Naive thymus-derived CD8-positive, alpha-beta T cell (primary cell): ENCODE measurements around the gene B4GALT5. TPM values are rescaled to one million over a fixed set of nuclear protein-coding genes. Genes with fewer than 3 reads are reported as not detected.

Source experiments
- ATAC-seq, 2 donors: fragments of 150-1000 bp; cut with Tn5 transposase in 1 of 2; sonication (Bioruptor Pico), chemical (Tn5 transposase) in 1 of 2; 1 replicate in 1 of 2; 2 replicates in 1 of 2; pipeline ENCODE4 v1.10.0; 2021; ENCODE audit warnings: mild to moderate bottlenecking in 2 of 2, moderate library complexity in 2 of 2
- POLR2A ChIA-PET: fragments of 350-600 bp; sonication (Branson Sonifier 250); formaldehyde crosslinking; loops from one replicate; lab custom pipeline; 2021; ENCODE audit warnings: antibody characterized with exemption; lab: Charles Lee
- DNase-seq, 10 donors: peaks; one replicate each; pipeline versions ENCODE4 v3.0.0 to v3.0.0-alpha.2; 2020 to 2022
- H3K27ac Mint-ChIP-seq, 10 donors: one replicate each; pipeline ENCODE4 v1.8.0; 2020 to 2022; ENCODE audit warnings: mild to moderate bottlenecking in 10 of 10, mixed read lengths in 10 of 10, moderate library complexity in 4 of 10, inconsistent platforms in 1 of 10
- H3K27me3 Mint-ChIP-seq, 5 donors: one replicate each; pipeline ENCODE4 v1.8.0; 2021 to 2022; ENCODE audit warnings: mixed read lengths in 5 of 5
- H3K36me3 Mint-ChIP-seq, 3 donors: one replicate each; pipeline ENCODE4 v1.8.0; 2020 to 2022; ENCODE audit warnings: mixed read lengths in 3 of 3, mild to moderate bottlenecking in 2 of 3, inconsistent platforms in 1 of 3
- H3K4me1 Mint-ChIP-seq, 4 donors: one replicate each; pipeline ENCODE4 v1.8.0; 2021 to 2022; ENCODE audit warnings: mixed read lengths in 4 of 4
- H3K4me3 Mint-ChIP-seq, 10 donors: one replicate each; pipeline ENCODE4 v1.8.0; 2020 to 2022; ENCODE audit warnings: mild to moderate bottlenecking in 10 of 10, mixed read lengths in 10 of 10, moderate library complexity in 6 of 10, inconsistent platforms in 1 of 10
- H3K9me3 Mint-ChIP-seq, 9 donors: one replicate each; pipeline ENCODE4 v1.8.0; 2020 to 2022; ENCODE audit warnings: mixed read lengths in 9 of 9, mild to moderate bottlenecking in 3 of 9, inconsistent platforms in 1 of 9, moderate library complexity in 1 of 9
- polyA plus RNA-seq, 3 donors: library from polyadenylated mRNA; unstranded; fragments of 300-500 nt; fragmentation: Illumina TruSeq; gene quantifications; one replicate each; pipeline ENCODE4 v1.2.3, GENCODE V29; 2021
- total RNA-seq, 8 experiments: library from RNA in 2 of 8; stranded (reverse) in 2 of 8; gene quantifications; one replicate each; pipeline ENCODE4 v1.2.3 and lab custom pipeline; 2021 to 2026

Gene B4GALT5
- total and polyA plus RNA-seq, 5 experiments from 2014 or later = 0.34 to 6.8 (median 1.4) TPM

- Mint-ChIP-seq H3K27me3 (peaks cover 0 to 41% (median 16%) of the 10 kb centered on the region in 5 donors), H3K4me1 (peaks cover 0 to 40% (median 9%) of the 10 kb centered on the region in 4 donors), H3K36me3 (no peaks in the 10 kb centered on the region), H3K27ac (peak overlapping the region in 3 of 10 donors; percentile 56 to 81 (median 65)), H3K9me3 (no peaks in the 10 kb centered on the region), H3K4me3 (peak overlapping the region in 3 of 10 donors; percentile 17 to 76 (median 49))
- ATAC-seq (no peak), DNase-seq (no peak)
- POLR2A ChIA-PET = no interaction called here
Measured at GRCh38 chr20:49595811-49596561, 117.7 kb downstream of the B4GALT5 start.

GRCh38 chr20:49595346-49595745 is 118.3 kb downstream of the B4GALT5 start:
- Mint-ChIP-seq H3K27ac (peak overlapping the region in 5 of 10 donors; percentile 16 to 81 (median 65)), H3K4me1 (peaks cover 0 to 42% (median 10%) of the 10 kb centered on the region in 4 donors), H3K27me3 (peaks cover 0 to 37% (median 16%) of the 10 kb centered on the region in 5 donors), H3K36me3 (no peaks in the 10 kb centered on the region), H3K4me3 (peak overlapping the region in 3 of 10 donors; percentile 19 to 76 (median 49)), H3K9me3 (no peaks in the 10 kb centered on the region)
- ATAC-seq (no peak), DNase-seq (no peak)
- POLR2A ChIA-PET = no interaction called here

- Mint-ChIP-seq H3K4me1 (peaks cover 0 to 46% (median 12%) of the 10 kb centered on the region in 4 donors), H3K4me3 (peak overlapping the region in 2 of 10 donors; percentile 19 to 76), H3K27me3 (peaks cover 0 to 33% (median 16%) of the 10 kb centered on the region in 5 donors), H3K27ac (peak overlapping the region in 3 of 10 donors; percentile 56 to 69 (median 65)), H3K36me3 (no peaks in the 10 kb centered on the region), H3K9me3 (peaks cover 0 to 4% (median 0%) of the 10 kb centered on the region in 9 donors)
- ATAC-seq (no peak), DNase-seq (no peak)
- POLR2A ChIA-PET = no interaction called here
Measured at GRCh38 chr20:49594931-49595315, 118.8 kb downstream of the B4GALT5 start.

GRCh38 chr20:49594143-49594930 is 119.3 kb downstream of the B4GALT5 start:
- Mint-ChIP-seq H3K36me3 (no peaks in the 10 kb centered on the region), H3K9me3 (peaks cover 0 to 6% (median 0%) of the 10 kb centered on the region in 9 donors), H3K27me3 (peaks cover 0 to 32% (median 16%) of the 10 kb centered on the region in 5 donors), H3K27ac (peak overlapping the region in 5 of 10 donors; percentile 5 to 65 (median 27)), H3K4me1 (peaks cover 0 to 46% (median 12%) of the 10 kb centered on the region in 4 donors), H3K4me3 (peak overlapping the region in 2 of 10 donors; percentile 16 to 58)
- POLR2A ChIA-PET = no interaction called here
- ATAC-seq = no peak
- DNase-seq = no peak

GRCh38 chr20:49593466-49594142 is 120.1 kb downstream of the B4GALT5 start:
- POLR2A ChIA-PET = no interaction called here
- ATAC-seq = no peak
- Mint-ChIP-seq H3K4me1 (peaks cover 0 to 46% (median 12%) of the 10 kb centered on the region in 4 donors), H3K27ac (peak overlapping the region in 4 of 10 donors; percentile 5 to 69 (median 38)), H3K4me3 (peak overlapping the region in 2 of 10 donors; percentile 15 to 16), H3K27me3 (peaks cover 0 to 32% (median 16%) of the 10 kb centered on the region in 5 donors), H3K9me3 (peaks cover 0 to 6% (median 0%) of the 10 kb centered on the region in 9 donors), H3K36me3 (no peaks in the 10 kb centered on the region)
- DNase-seq = no peak

GRCh38 chr20:49592120-49592519 is 121.6 kb downstream of the B4GALT5 start:
- Mint-ChIP-seq H3K4me1 (peaks cover 0 to 46% (median 12%) of the 10 kb centered on the region in 4 donors), H3K27me3 (peaks cover 0 to 32% (median 16%) of the 10 kb centered on the region in 5 donors), H3K36me3 (no peaks in the 10 kb centered on the region), H3K4me3 (no peak overlapping the region), H3K9me3 (peaks cover 0 to 6% (median 0%) of the 10 kb centered on the region in 9 donors), H3K27ac (peak overlapping the region in 2 of 10 donors; percentile 30 to 69)
- DNase-seq = no peak
- POLR2A ChIA-PET = no interaction called here
- ATAC-seq = no peak

GRCh38 chr20:49591217-49591865 is 122.3 kb downstream of the B4GALT5 start:
- no peak for ATAC-seq
- no peak for DNase-seq
- POLR2A ChIA-PET = no interaction called here
- Mint-ChIP-seq H3K36me3 (no peaks in the 10 kb centered on the region), H3K4me1 (peaks cover 0 to 44% (median 12%) of the 10 kb centered on the region in 4 donors), H3K9me3 (peaks cover 0 to 6% (median 0%) of the 10 kb centered on the region in 9 donors), H3K27me3 (peaks cover 0 to 32% (median 16%) of the 10 kb centered on the region in 5 donors), H3K27ac (peak overlapping the region in 3 of 10 donors; percentile 30 to 63 (median 57)), H3K4me3 (no peak overlapping the region)

GRCh38 chr20:49590163-49591017 is 123.3 kb downstream of the B4GALT5 start:
- POLR2A ChIA-PET = no interaction called here
- peaks cover 0 to 6% (median 0%) of the 10 kb centered on the region in 9 donors for H3K9me3 Mint-ChIP-seq
- no peaks in the 10 kb centered on the region for H3K36me3 Mint-ChIP-seq

GRCh38 chr20:49589747-49590146 is 123.9 kb downstream of the B4GALT5 start:
- H3K4me3 Mint-ChIP-seq = no peak overlapping the region
- POLR2A ChIA-PET = no interaction called here

More at GRCh38 chr20:49590163-49591017, 123.3 kb downstream of the B4GALT5 start:
- H3K4me1 Mint-ChIP-seq = peaks cover 0 to 37% (median 11%) of the 10 kb centered on the region in 4 donors
- ATAC-seq = no peak
- no peak overlapping the region for H3K4me3 Mint-ChIP-seq
- H3K27me3 Mint-ChIP-seq = peaks cover 0 to 36% (median 17%) of the 10 kb centered on the region in 5 donors
- DNase-seq = no peak
- peak overlapping the region in 1 of 10 donors; percentile 51 for H3K27ac Mint-ChIP-seq

GRCh38 chr20:49587111-49587570 is 126.5 kb downstream of the B4GALT5 start:
- Mint-ChIP-seq H3K4me1 (peaks cover 0 to 20% (median 3%) of the 10 kb centered on the region in 4 donors), H3K36me3 (peaks cover 0 to 8% (median 0%) of the 10 kb centered on the region in 3 donors), H3K27me3 (peaks cover 0 to 36% (median 13%) of the 10 kb centered on the region in 5 donors), H3K9me3 (peaks cover 0 to 11% (median 5%) of the 10 kb centered on the region in 9 donors), H3K27ac (no peak overlapping the region), H3K4me3 (no peak overlapping the region)
- DNase-seq = no peak
- POLR2A ChIA-PET = interaction anchor here (0.6 kb wide), 1 partner anchor 634 kb away, joined by 3 read pairs; no protein-coding TSS in a partner anchor
- ATAC-seq = no peak

More at GRCh38 chr20:49589747-49590146, 123.9 kb downstream of the B4GALT5 start:
- Mint-ChIP-seq H3K4me1 (peaks cover 0 to 37% (median 10%) of the 10 kb centered on the region in 4 donors), H3K27ac (peak overlapping the region in 1 of 10 donors; percentile 60), H3K36me3 (no peaks in the 10 kb centered on the region), H3K27me3 (peaks cover 0 to 36% (median 19%) of the 10 kb centered on the region in 5 donors), H3K9me3 (peaks cover 0 to 6% (median 0%) of the 10 kb centered on the region in 9 donors)
- ATAC-seq (no peak), DNase-seq (no peak)
